ENCODE data around the gene UGT2B15.

The UGT2B15 gene

GRCh38 chr4:68613752-68614151, 56.7 kb downstream of the UGT2B15 start:
- no peak for ATAC-seq
- TF ChIP-seq CSDC2 (CRISPR knock-in tag; IDR thresholded peaks at IDR 0.05) (no peak), CREB5 (CRISPR knock-in tag; IDR thresholded peaks at IDR 0.05; ENCODE audit: low read depth) (no peak), TCF4 (CRISPR knock-in tag; IDR thresholded peaks at IDR 0.05; ENCODE audit: borderline replicate concordance) (no peak), ZNF70 (CRISPR knock-in tag; IDR thresholded peaks at IDR 0.05) (no peak), ZNF8 (CRISPR knock-in tag; IDR thresholded peaks at IDR 0.05) (no peak), ZNF565 (CRISPR knock-in tag; conservative IDR thresholded peaks at IDR 0.05; ENCODE audit: low read depth) (no peak), ZFP30 (CRISPR knock-in tag; IDR thresholded peaks at IDR 0.05) (no peak)

GRCh38 chr4:68606240-68606639, 64.2 kb downstream of the UGT2B15 start:
- no peak for TF ChIP-seq CSRNP3 (CRISPR knock-in tag; IDR thresholded peaks at IDR 0.05)
- no peak for TF ChIP-seq CREB5 (CRISPR knock-in tag; IDR thresholded peaks at IDR 0.05; ENCODE audit: low read depth)
- no peak for TF ChIP-seq ESRRG (CRISPR knock-in tag; IDR thresholded peaks at IDR 0.05)
- TF ChIP-seq TSHZ2 (CRISPR knock-in tag; IDR thresholded peaks at IDR 0.05), result no peak
- TF ChIP-seq TCF4 (CRISPR knock-in tag; IDR thresholded peaks at IDR 0.05; ENCODE audit: borderline replicate concordance), result no peak
- no peak for TF ChIP-seq OSR1 (CRISPR knock-in tag; IDR thresholded peaks at IDR 0.05)
- no peak for TF ChIP-seq ZFP30 (CRISPR knock-in tag; IDR thresholded peaks at IDR 0.05)
- TF ChIP-seq PATZ1 (CRISPR knock-in tag; IDR thresholded peaks at IDR 0.05; ENCODE audit: borderline replicate concordance), result no peak
- ATAC-seq, result no peak

GRCh38 chr4:68599150-68599549, 71.3 kb downstream of the UGT2B15 start:
- ATAC-seq, result no peak
- TF ChIP-seq ZNF565 (CRISPR knock-in tag; conservative IDR thresholded peaks at IDR 0.05; ENCODE audit: low read depth) (no peak), POU6F1 (CRISPR knock-in tag; IDR thresholded peaks at IDR 0.05; ENCODE audit: borderline replicate concordance, low read depth) (no peak), ZFP30 (CRISPR knock-in tag; IDR thresholded peaks at IDR 0.05) (no peak), ISL1 (CRISPR knock-in tag; IDR thresholded peaks at IDR 0.05) (no peak)

GRCh38 chr4:68597482-68597881, 73.0 kb downstream of the UGT2B15 start:
- ATAC-seq, result no peak
- TF ChIP-seq GLIS3 (CRISPR knock-in tag; IDR thresholded peaks at IDR 0.05), result no peak
- TF ChIP-seq TCF4 (CRISPR knock-in tag; IDR thresholded peaks at IDR 0.05; ENCODE audit: borderline replicate concordance), result no peak
- TF ChIP-seq PATZ1 (CRISPR knock-in tag; IDR thresholded peaks at IDR 0.05; ENCODE audit: borderline replicate concordance), result no peak
- no peak for TF ChIP-seq BACH2 (CRISPR knock-in tag; IDR thresholded peaks at IDR 0.05; ENCODE audit: borderline replicate concordance)
- no peak for TF ChIP-seq ZNF70 (CRISPR knock-in tag; IDR thresholded peaks at IDR 0.05)
- no peak for TF ChIP-seq ZNF8 (CRISPR knock-in tag; IDR thresholded peaks at IDR 0.05)
- TF ChIP-seq OSR1 (CRISPR knock-in tag; IDR thresholded peaks at IDR 0.05), result no peak
- TF ChIP-seq ZNF565 (CRISPR knock-in tag; conservative IDR thresholded peaks at IDR 0.05; ENCODE audit: low read depth), result no peak
- no peak for TF ChIP-seq TOX (CRISPR knock-in tag; IDR thresholded peaks at IDR 0.05; ENCODE audit: borderline replicate concordance)

Data from SK-N-SH treated with all-trans-retinoic acid at 6 μM for 48 hours (cell line).